Spleen (tissue), 11 donors: Measurements from ENCODE around the gene KCTD13. TPM values are rescaled to one million over a fixed set of nuclear protein-coding genes. Genes with fewer than 3 reads are reported as not detected.

Experiments
- DNase-seq: peaks from one replicate; pipeline ENCODE4 v3.0.0-alpha.2; 2020
- H3K27ac ChIP-seq, 8 donors: fragments of 200-600 bp; sonication (generic) in 7 of 8; 1 replicate in 4 of 8; 2 replicates in 4 of 8; pipeline versions ENCODE4 v1.5.0 to v1.8.0; 2016 to 2021; ENCODE audit warnings: inconsistent platforms in 4 of 8, mild to moderate bottlenecking in 4 of 8, moderate library complexity in 1 of 8
- H3K27me3 ChIP-seq, 7 donors: fragments of 200-600 bp; sonication (generic) in 6 of 7; replicated peaks in 1 of 7; 1 replicate in 4 of 7; 2 replicates in 3 of 7; pipeline versions ENCODE4 v1.5.0 to v1.8.0; 2016 to 2021; ENCODE audit warnings: inconsistent platforms in 3 of 7, mild to moderate bottlenecking in 1 of 7
- H3K36me3 ChIP-seq, 6 donors: fragments of 200-600 bp; sonication (generic) in 5 of 6; 1 replicate in 4 of 6; 2 replicates in 2 of 6; pipeline versions ENCODE4 v1.5.0 to v1.8.0; 2016 to 2021; ENCODE audit warnings: inconsistent platforms in 2 of 6
- H3K4me1 ChIP-seq, 6 donors: fragments of 200-600 bp; sonication (generic) in 5 of 6; 1 replicate in 3 of 6; 2 replicates in 3 of 6; pipeline versions ENCODE4 v1.5.0 to v1.8.0; 2016 to 2021; ENCODE audit warnings: inconsistent platforms in 3 of 6
- H3K4me3 ChIP-seq, 8 donors: fragments of 200-600 bp; sonication (generic) in 7 of 8; 1 replicate in 4 of 8; 2 replicates in 4 of 8; pipeline versions ENCODE4 v1.5.0 to v1.8.0; 2016 to 2021; ENCODE audit warnings: inconsistent platforms in 4 of 8, mild to moderate bottlenecking in 4 of 8, moderate library complexity in 2 of 8
- H3K9me3 ChIP-seq, 8 donors: fragments of 200-600 bp; sonication (generic) in 7 of 8; 1 replicate in 4 of 8; 2 replicates in 4 of 8; pipeline versions ENCODE4 v1.5.0 to v1.8.0; 2016 to 2021; ENCODE audit warnings: inconsistent platforms in 4 of 8
- CTCF ChIP-seq, 11 experiments: fragments of 200-600 bp in 7 of 11; fragments of 450-650 bp in 4 of 11; sonication (generic) in 4 of 11; IDR thresholded peaks in 8 of 11; conservative IDR thresholded peaks in 3 of 11; 1 replicate in 7 of 11; 2 replicates in 4 of 11; pipeline versions ENCODE4 v1.4.0 to v1.8.0; 2016 to 2021; ENCODE audit warnings: antibody characterized with exemption in 11 of 11, inconsistent platforms in 4 of 11, mild to moderate bottlenecking in 1 of 11
- POLR2A ChIP-seq, 3 donors: fragments of 450-650 bp; IDR thresholded peaks; one replicate each; pipeline ENCODE4 v1.5.1; 2017; ENCODE audit warnings: antibody characterized with exemption in 3 of 3, mild to moderate bottlenecking in 1 of 3
- POLR2AphosphoS5 ChIP-seq, 3 donors: sonication (generic); formaldehyde crosslinking; IDR thresholded peaks; one replicate each; pipeline ENCODE4 v1.5.1; 2017; ENCODE audit warnings: antibody characterized with exemption in 3 of 3
- WGBS, 5 donors: extraction: QIAGEN DNeasy Blood & Tissue Kit in 3 of 5; methylation state at CpG; one replicate each; pipeline versions ENCODE4 v1.1.5 to v1.1.7; 2013 to 2018; 5-methylcytosine and 5-hydroxymethylcytosine counted together
- intact Hi-C: fragments of 100-400 bp; cut with DNase I; formaldehyde crosslinking; loops from one replicate; pipeline ENCODE4 v1.15.0; 2023; ENCODE audit warnings: low total_unique reads
- polyA plus RNA-seq, 3 donors: library from polyadenylated mRNA; stranded (reverse); fragments of 200-250 nt; gene quantifications; one replicate each; pipeline ENCODE4 v1.2.1, GENCODE V29; 2013
- total RNA-seq, 7 donors: library from RNA; depleted of rRNA in 3 of 7; stranded (reverse); fragments of >200 nt in 3 of 7; fragmentation: NEBNext Ultra II Directional in 4 of 7; extraction: Animal tissue kit (Norgen Biotek cat#: 25700) in 4 of 7; gene quantifications; one replicate each; pipeline versions ENCODE4 v1.1.0 to v1.2.1, GENCODE V29; 2016 to 2021
- donor health status: healthy with polysubstance abuse.
- donor health status: DM: no; HTN: no; CAD: no; lungs with moderate emphysema.
- donor health status: DM: no; HTN: no; CAD: no.
- donor health status: Bipolar disorder and iron deficiency.
- donor health status: healthy.
- donor health status: DM: no; HTN: no; CAD: no.
- donor health status: DM: yes; HTN: yes; CAD: no.

KCTD13 gene
- total and polyA plus RNA-seq, 10 donors: 11.2 to 59.3 (median 27.8) TPM

GRCh38 chr16:29898804-29899515 lies 27.1 kb downstream of the KCTD13 start:
- no peaks in the 10 kb centered on the region for H3K9me3 ChIP-seq
- peaks cover 0 to 66% (median 27%) of the 10 kb centered on the region in 7 donors for H3K27me3 ChIP-seq
- H3K36me3 ChIP-seq: no peaks in the 10 kb centered on the region
- H3K4me3 ChIP-seq: peak overlapping the region in 4 of 8 donors; percentile 72 to 90 (median 82)
- 2 to 6% (median 3%) methylated on average over 23 to 25 of the region's 25 CpGs for WGBS, 5 donors
- no peak for DNase-seq
- H3K4me1 ChIP-seq: peaks cover 0 to 27% (median 18%) of the 10 kb centered on the region in 6 donors
- TF ChIP-seq POLR2A (IDR thresholded peaks at IDR 0.05) (no peak), CTCF (IDR thresholded peaks at IDR 0.05 in 8 of 11, conservative IDR thresholded peaks at IDR 0.05 in 3 of 11) (no peak), POLR2AphosphoS5 (IDR thresholded peaks at IDR 0.05) (no peak)
- intact Hi-C loops: loop anchor here (10.0 kb wide), 1 partner anchor 56 kb away; no protein-coding TSS in a partner anchor
- peak overlapping the region in 3 of 8 donors; percentile 29 to 69 (median 42) for H3K27ac ChIP-seq

GRCh38 chr16:29898135-29898803 lies 27.8 kb downstream of the KCTD13 start:
- intact Hi-C loops: loop anchor here (10.0 kb wide), 1 partner anchor 57 kb away; no protein-coding TSS in a partner anchor
- Histone ChIP-seq H3K27me3 (peaks cover 0 to 66% (median 27%) of the 10 kb centered on the region in 7 donors), H3K4me3 (no peak overlapping the region), H3K9me3 (no peaks in the 10 kb centered on the region), H3K27ac (no peak overlapping the region), H3K4me1 (peaks cover 0 to 27% (median 18%) of the 10 kb centered on the region in 6 donors), H3K36me3 (no peaks in the 10 kb centered on the region)
- DNase-seq: no peak
- TF ChIP-seq CTCF (IDR thresholded peaks at IDR 0.05 in 8 of 11, conservative IDR thresholded peaks at IDR 0.05 in 3 of 11): no peak
- no peak for TF ChIP-seq POLR2AphosphoS5 (IDR thresholded peaks at IDR 0.05)
- TF ChIP-seq POLR2A (IDR thresholded peaks at IDR 0.05): no peak
- 11 to 15% (median 13%) methylated on average over 9 of the region's 9 CpGs for WGBS, 5 donors

GRCh38 chr16:29897333-29897732 lies 28.7 kb downstream of the KCTD13 start:
- no peaks in the 10 kb centered on the region for H3K9me3 ChIP-seq
- H3K4me3 ChIP-seq: no peak overlapping the region
- DNase-seq: no peak
- H3K27me3 ChIP-seq: peaks cover 0 to 66% (median 27%) of the 10 kb centered on the region in 7 donors
- TF ChIP-seq CTCF (IDR thresholded peaks at IDR 0.05 in 8 of 11, conservative IDR thresholded peaks at IDR 0.05 in 3 of 11) (no peak), POLR2A (IDR thresholded peaks at IDR 0.05) (no peak), POLR2AphosphoS5 (IDR thresholded peaks at IDR 0.05) (no peak)
- H3K27ac ChIP-seq: no peak overlapping the region
- no peaks in the 10 kb centered on the region for H3K36me3 ChIP-seq
- H3K4me1 ChIP-seq: peaks cover 0 to 27% (median 18%) of the 10 kb centered on the region in 6 donors
- intact Hi-C loops: loop anchor here (10.0 kb wide), 1 partner anchor 57 kb away; no protein-coding TSS in a partner anchor
- 46 to 68% (median 59%) methylated on average over 4 of the region's 4 CpGs for WGBS, 5 donors

GRCh38 chr16:29896841-29897240 lies 29.2 kb downstream of the KCTD13 start:
- no peak overlapping the region for H3K27ac ChIP-seq
- no peak for DNase-seq
- 46 to 56% (median 49%) methylated on average over 6 to 15 of the region's 15 CpGs for WGBS, 5 donors
- no peaks in the 10 kb centered on the region for H3K9me3 ChIP-seq
- peaks cover 0 to 27% (median 18%) of the 10 kb centered on the region in 6 donors for H3K4me1 ChIP-seq
- no peak overlapping the region for H3K4me3 ChIP-seq
- intact Hi-C loops: loop anchor here (10.0 kb wide), 1 partner anchor 58 kb away; no protein-coding TSS in a partner anchor
- peaks cover 0 to 66% (median 27%) of the 10 kb centered on the region in 7 donors for H3K27me3 ChIP-seq
- no peak for TF ChIP-seq POLR2AphosphoS5 (IDR thresholded peaks at IDR 0.05)
- TF ChIP-seq CTCF (IDR thresholded peaks at IDR 0.05 in 8 of 11, conservative IDR thresholded peaks at IDR 0.05 in 3 of 11): no peak
- TF ChIP-seq POLR2A (IDR thresholded peaks at IDR 0.05): no peak
- H3K36me3 ChIP-seq: no peaks in the 10 kb centered on the region
